Superior temporal gyrus (tissue), 1 donor: Measurements from ENCODE around the gene GPR171.
"Not testable (repeated sequence)": the region's sequence is repeated elsewhere in the genome, so short reads cannot be mapped to it uniquely, and the experiment has no call there.

Experiments used
- DNase-seq: peaks from one replicate; pipeline ENCODE4 v3.0.0-alpha.2; 2016; ENCODE audit errors: extremely low spot score

GPR171 gene, protein sequence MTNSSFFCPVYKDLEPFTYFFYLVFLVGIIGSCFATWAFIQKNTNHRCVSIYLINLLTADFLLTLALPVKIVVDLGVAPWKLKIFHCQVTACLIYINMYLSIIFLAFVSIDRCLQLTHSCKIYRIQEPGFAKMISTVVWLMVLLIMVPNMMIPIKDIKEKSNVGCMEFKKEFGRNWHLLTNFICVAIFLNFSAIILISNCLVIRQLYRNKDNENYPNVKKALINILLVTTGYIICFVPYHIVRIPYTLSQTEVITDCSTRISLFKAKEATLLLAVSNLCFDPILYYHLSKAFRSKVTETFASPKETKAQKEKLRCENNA

DNA sequence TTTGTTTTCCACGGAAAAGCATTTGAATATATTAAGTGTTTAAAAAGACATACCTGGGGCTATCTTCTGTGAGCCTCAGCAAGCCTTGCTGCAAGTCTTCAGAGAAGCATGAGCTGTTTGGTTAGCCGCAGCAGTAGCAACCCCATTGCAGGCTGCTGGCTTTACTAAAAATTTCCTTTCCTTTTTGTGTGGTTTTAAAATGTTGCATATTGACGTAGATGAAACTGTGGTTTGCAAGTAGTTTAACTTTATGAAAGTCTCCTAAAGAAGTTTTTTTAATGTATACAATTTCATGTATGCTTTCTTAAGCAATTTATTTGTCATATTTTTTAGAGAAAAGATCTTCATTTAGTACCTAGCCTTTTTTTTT is at the start of gene GPR171:
Gene GPR171, minus strand, starts transcription at position 166 of the 370 bp plus-strand sequence. CDS start 3,830 bp downstream, outside the sequence.
- DNase-seq: no peak

DNA sequence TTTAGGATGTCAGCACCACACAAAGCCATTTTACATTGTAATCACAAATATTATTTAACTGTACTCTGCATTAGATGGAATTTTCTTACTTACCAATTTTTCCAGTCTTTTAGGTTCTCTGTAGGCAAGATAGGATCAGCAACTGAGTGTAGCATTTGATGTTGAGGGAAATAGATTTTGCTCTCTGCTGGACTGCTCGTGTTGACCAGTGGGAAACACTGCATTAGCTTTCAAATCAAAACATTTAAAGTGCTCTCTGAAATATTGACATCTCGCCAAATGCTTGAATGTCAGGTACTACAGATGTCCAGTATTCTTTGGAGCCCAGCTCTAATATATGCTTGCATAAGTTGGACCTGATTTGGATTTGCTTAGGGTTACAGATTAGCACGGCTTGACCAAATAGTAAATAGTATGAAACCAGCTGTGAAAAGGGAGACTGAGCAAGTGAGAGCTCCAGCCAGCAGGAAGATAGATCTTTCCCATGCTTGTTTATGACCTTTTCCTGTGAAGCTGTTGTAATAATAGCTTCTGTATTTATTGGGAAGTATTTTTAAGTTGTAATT is 45.8 kb upstream of the GPR171 start:
- DNase-seq: no peak

DNA sequence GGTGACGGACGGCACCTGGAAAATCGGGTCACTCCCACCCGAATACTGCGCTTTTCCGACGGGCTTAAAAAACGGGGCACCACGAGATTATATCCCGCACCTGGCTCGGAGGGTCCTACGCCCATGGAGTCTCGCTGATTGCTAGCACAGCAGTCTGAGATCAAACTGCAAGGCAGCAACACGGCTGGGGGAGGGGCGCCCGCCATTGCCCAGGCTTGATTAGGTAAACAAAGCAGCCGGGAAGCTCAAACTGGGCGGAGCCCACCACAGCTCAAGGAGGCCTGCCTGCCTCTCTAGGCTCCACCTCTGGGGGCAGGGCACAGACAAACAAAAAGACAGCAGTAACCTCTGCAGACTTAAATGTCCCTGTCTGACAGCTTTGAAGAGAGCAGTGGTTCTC is 39.0 kb upstream of the GPR171 start:
- DNase-seq: not testable (repeated sequence)

DNA sequence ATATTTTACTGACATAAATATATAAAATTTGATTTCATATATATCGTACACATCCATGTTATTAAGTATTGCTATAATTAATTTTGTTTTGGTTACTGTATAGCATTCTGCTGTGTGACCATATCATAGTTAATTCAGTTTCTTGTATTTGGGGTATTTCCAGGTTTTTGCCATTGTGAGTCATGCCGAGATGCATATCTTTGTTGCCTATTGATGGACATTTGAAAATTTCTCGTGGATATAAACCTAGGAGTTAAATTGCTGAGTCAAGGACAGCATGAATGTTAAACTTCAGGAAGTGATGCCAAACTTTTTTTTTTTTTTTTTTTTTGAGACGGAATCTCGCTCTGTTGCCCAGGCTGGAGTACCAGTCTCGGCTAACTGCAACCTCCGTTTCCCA is 33.7 kb upstream of the GPR171 start:
- no peak for DNase-seq

DNA sequence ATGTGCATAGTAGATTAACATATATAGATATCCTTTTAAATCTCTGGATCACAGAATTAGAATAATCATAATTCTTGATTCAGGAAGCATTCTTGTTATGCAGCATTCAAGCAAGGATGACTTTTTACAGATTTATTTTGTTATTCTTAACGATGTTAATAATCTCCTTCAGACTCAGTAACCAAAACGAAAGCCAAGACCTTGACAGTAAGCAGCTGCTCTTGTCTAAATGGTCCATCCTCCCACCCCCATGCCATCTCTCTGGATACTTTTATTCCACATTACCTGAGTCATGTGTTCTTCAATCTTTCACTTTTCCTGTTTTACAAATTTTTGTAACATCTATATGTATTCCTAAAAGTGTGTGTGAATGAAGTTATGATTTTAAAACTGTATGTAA is 33.3 kb upstream of the GPR171 start:
- no peak for DNase-seq

DNA sequence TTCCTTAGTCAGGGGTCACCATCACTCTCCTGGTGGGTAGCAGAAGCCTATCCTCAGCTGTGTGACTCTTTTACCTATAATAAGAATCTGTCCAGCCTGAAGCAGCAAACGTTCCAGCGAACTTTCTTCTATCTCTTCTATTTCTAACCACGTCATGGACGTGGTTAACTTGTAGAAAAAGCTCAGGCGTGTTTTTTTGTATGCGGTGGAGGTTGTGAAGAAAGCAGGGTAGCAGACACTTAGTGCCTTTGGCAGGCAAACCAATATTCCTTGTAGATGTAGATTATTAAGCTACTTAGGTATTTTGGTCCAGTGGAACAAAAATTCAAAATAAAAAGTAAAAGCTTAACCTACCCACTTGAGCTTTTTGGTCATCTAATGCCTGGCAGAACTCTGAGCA is 31.8 kb upstream of the GPR171 start:
- no peak for DNase-seq

DNA sequence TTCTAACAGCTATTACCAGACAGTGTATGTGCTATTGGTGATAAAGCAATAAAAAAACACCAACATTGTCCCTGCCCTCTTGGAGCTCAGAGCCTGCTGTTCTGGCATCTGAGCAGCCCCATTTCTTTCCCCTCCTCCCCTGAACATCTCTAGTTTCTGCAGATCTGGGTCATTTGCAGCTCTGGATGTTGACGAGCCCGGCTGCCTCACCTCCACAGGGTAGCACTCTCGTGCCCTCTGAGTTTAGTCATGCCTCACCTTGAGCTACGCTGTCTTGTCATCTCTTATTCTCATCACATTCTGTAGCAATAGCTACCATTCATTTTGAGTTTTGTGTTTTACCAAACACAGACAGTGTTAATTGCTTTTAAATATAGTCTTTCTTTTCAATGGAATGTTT is 30.0 kb upstream of the GPR171 start:
- no peak for DNase-seq

DNA sequence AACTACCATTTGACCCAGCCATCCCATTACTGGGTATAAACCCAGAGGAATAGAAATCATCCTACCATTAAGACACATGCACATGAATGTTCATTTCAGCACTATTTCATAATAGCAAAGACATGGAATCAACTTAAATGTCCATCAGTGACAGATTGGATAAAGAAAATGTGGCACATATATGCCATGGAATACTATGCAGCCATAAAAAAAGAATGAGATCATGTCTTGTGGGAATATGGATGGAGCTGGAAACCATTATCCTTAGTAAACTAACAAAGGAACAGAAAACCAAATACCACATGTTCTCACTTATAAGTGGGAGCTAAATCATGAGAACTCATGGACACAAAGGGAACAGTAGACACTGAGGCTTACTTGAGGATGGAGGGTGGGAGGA is 29.4 kb upstream of the GPR171 start:
- not testable (repeated sequence) for DNase-seq

DNA sequence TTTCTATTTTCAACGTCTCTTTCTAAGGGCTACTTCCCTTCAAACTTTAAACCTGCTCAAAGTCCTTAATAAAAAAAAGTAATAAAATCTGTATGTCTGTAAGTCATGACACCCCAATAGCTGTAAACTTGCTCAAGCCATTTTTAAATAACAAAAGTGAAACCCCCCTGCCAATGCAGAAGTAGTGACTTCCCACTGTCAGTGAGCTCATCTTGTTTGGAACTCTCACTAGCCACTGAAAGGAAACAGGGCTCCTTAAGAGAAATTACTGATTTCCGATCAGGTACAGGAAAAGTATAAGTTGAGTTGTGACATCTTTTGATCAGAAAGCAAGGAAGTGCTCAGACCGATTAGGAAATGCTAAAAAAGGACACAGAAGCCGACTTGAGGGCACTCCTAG is 27.6 kb upstream of the GPR171 start:
- no peak for DNase-seq

DNA sequence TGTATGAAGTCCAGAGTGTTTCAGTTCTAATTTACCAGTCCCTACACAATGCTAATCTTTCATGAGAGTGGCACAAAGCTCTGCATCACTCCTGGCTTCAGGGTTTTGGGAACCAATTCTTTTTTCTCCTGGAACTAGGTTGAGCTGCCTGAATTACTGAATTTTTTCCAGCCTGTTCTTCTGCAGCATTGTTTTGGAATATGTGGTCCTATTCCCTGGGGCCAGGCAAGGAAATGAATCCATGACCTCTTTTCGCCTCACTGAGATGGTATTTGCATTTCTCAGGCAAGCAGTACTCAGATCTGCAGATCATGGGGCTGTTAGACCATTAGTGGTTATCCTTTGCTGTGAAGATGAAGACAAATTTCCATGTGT is 25.6 kb upstream of the GPR171 start:
- peak; percentile 49 for DNase-seq

DNA sequence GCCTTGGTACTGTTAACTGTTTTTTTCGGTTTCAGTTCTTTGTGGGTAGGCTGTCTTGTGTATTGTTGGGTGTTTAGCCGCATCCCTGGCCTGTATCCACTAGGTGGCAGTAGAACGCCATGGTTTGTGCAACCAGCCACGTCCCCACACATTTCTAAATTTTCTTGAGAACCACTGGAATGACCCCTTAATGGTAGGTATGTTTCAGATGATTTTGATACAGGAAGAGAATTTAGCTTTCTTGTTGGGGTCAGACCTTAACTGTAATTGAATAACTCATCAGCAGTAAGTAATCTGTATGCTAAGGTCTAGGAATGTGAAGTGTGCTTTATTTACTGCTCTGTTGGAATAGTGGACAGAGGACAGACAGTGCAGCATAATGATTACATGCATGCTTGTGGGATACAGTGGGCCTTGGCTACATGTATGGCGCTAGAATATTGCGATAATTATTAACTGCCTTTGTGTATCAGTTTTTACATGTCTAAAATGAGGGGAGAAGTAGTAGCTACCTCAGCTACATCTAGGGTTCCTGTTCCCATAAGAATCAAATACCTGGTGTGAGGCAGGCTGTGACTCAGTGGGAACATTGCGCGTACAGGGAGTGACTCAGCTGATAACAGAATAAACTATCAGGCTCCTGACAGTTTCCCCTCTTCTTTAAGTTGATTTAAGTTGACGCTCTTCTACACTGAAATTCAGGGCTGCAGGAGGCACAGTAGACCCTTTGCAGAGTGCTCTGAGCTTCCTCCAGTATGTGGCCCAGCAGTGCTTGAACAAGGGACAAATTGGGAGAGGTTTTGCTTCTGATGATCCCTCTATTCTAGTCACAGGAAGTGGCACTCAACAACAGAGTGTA is 25.0 kb upstream of the GPR171 start:
- peak; percentile 93 for DNase-seq

DNA sequence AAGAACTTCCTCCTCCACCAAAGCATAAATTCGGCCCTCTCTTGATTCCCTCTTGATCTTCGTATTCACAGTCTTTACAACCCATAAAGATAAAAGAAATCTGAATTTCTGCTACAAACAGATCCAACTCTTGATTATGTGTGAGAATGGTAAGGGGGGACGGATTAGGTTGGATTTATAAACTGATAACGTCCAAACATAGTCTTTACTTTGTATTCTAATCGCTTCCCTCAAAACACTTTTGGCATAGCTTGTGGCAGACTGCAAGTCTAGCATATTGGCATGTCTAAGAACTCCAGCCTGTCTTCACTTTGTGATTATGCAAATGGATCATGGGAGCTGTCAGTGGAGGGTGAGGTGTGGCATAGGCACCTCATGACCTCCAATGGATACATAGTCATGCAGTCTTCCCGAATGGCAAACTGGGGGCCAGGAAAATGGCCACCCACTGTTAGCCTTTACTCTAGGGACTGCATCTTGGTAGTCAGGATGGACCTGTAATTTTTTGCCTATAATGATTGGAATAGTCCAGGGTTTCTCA is 24.3 kb upstream of the GPR171 start:
- no peak for DNase-seq

DNA sequence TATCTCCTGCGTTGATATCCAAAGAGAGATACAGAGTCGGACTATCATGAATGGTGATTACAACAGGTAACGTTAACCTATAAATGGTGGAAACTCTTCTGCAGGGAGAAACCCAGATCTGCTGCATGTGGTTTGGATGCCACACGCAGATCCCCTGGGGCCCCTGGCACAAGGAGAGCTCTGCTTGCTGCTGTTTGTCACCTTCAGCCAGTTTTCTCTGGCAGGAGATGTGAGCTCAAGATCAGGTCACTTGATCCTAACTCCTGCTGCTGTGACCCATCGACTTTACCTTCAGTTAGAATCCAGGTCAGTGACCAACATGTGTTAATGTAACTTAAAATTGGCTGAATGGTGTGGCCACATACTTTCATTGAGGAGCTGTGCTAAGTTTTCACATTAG is 23.8 kb upstream of the GPR171 start:
- no peak for DNase-seq

DNA sequence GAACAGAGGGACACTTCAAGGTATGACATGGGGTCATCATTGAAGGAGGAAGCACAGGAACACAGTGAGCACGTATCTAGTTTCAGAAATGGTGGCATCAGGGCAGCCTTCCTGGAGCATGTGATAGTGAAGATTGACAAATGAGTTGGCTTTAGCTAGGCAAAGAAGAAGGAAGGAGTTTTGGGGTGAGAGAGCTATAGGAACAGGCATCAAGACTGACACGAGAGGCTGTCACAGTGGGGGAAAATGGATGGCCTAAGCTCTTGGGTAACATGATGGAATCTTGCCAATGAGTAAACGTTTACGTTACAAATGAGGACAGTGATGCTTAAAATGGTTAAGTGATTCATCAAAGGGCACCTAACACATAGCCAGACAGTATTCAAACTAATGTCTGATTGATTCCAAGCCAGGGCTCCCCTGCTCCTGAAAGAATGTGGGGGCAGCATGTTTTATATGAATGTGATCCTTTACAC is 23.1 kb upstream of the GPR171 start:
- DNase-seq: no peak

DNA sequence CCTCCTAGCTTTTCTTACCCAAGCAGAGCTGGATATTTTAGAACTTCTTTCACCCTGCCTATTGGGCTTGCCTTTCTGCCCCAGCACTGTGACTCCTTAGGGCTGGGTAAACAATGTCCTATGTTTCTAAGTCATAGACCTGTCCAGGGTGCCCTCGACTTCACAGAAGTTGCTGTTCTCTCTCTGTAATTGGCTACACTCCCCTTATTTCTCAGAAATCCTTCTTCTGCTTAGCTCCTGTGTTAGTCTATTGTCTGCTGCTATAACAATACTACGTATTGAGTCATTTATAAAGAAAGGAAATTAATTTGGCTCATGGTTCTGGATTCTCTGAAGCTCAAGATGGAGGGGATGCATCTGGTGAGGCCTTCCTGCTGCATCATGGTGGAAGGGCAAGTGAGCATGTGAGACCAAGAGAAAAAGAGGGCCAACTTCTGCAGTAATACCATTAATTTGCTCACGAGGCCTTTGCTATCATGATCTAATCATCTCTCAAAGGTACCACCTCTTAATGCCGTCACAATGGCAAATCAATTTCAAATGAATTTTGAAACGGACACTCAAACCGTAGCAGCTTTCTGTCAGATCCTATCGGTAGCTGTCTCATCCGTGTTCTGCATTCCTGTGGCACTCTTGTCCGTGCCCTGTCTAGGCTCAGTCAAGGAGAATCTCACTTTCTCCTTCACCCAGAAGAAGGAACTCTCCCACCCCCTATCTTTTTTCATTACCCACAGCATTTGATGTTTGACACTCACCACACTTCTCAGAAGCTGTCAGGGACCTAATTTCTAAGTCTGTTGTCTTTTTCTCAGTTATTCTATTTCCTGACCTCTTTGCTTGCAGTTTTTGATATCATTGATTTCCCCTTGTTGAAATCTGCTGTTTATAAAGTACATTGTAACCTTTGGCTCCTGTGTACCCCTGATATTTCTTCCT is 22.3 kb upstream of the GPR171 start:
- DNase-seq: no peak

DNA sequence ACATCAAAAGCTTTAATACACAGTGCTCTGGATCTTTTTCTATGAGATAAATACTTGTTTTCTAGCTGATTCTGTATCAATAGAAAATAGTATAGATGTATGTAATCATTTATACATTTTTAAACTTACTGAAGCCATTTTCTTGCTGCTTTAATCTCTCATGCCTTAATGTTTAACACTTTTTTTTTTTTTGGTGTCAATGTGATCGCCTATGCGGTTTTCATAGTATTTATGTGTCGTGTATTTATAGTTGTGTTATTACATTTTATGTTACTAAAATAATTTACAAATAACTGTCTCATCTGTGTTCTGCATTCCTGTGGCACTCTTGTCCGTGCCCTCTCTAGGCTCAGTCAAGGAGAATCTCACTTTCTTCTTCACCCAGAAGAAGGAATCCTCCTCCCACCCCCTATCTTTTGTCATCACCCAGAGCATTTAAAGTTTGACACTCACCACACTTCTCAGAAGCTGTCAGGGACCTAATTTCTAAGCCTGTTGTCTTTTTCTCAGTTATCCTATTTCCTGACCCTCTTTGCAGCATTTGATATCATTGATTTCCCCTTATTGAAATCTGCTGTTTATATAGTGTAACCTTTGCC is 21.4 kb upstream of the GPR171 start:
- DNase-seq: no peak

DNA sequence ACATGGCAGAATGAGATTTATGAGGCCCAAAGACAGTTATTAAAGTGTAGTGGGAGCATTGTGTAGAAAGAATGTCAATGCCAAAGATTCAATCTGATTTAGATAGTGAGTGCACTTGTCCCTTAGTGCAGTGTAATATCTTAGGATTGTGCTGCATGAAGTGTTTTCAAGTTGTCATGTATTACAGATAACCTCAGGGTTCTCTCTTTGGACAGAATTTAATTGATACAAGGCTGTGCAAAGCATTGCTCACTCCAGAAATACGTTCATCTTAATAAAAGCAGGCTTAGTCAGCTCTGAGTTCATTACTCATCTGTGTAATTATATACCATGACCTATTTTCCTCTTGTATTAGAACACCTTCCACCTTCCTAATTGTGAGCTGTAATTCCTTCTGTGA is 16.0 kb upstream of the GPR171 start:
- DNase-seq: no peak

DNA sequence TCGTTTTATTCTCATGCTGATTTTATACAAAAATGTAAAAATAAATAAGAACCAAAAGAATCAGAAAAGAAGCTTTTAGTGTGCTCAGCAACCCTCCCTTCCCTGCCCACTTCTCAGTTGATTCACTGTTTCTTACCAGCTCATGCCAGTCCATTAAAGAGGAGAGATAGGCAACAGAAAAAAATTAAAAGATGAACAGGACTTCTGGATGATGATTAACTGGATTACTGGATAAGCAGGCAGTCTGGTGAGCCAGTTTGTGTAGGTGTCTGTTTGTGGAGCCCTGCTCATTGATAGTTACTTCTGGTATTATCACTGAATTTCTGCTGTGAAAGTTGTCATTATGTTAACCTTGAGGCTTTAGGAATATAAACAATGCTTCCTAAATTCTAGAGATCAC is 15.1 kb upstream of the GPR171 start:
- no peak for DNase-seq

DNA sequence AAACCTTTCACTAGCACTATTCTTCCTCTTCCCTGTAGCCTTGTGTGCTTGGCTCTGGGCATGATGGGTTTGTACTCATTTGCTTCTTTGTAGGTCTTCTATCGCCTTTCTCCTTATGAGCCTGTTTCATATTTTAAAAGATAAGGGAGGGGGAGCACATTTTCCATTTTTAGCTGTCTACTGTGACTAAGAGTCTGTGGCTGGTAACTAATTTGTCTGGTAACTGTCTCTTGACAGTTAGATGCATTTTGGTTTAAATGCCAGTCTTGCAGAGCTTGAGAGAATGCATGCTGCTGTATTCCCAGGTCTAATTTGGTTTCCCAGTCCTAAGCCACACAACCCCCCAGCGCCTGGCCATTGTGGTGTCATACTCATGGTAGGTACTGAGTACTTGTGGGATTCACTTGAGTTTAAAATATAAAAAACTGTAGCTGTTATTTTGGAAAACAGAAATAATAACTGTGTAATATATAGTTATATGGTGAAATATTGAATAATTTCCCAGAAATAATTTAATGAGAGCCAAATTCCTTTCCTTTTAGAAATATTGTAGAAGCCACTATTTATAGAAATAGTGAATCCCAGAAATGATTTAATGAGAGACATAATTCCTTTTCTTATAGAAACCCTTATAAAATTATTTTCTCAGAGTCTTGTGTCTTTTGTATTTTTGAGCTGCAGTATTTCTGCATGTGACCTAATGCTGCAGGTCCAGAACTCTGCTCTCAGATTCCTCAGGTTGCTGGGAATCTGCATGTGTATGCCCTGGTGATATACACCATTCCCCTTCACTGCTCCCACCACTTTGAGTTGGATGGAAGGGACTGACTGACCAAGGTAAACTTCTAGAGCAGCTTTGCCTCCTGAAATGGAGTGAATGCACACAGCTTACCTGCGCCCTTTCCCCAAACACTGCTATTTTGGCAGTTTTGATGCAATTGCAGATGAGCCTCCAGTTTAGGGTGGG is 13.9 kb upstream of the GPR171 start:
- DNase-seq: no peak

DNA sequence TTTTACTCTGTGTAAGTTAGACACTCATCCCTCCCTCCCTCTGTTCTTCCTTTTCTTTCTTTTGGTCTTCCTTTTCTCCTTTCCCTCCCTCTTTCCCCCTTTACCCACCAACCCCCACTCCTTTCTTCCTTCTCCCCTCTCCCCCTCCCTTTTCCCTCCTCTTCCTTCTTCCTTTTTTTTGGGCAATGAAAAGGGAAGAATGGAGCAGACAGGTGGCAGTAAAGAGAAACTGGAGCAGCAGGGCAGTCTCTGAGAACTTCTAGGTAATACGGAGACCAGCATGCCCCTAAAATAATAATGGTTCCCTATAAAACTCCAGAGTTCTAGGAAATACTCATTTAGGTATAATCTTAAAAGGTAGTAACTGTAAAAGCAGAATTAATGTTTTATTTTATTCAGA is 11.4 kb upstream of the GPR171 start:
- DNase-seq: no peak
